ENCODE measurements around the gene CATSPERZ. TPM values are rescaled to one million over a fixed set of nuclear protein-coding genes. Genes with fewer than 3 reads are reported as not detected.

Gene CATSPERZ
- polyA plus RNA-seq (ENCODE audit: insufficient read length in 3 of 3): not detected
- long read RNA-seq, donor 1, partial matches to known transcripts: 0 of 1 reads
- long read RNA-seq, donor 1, other reads (novel, unspliced or antisense): 0 of 1 reads
- long read RNA-seq, donor 2: 0 reads
- long read RNA-seq, donor 3: 0 reads
- long read RNA-seq, donor 4: 0 reads
- long read RNA-seq, donor 5: 0 reads
- long read RNA-seq, donor 6: 0 reads
- long read RNA-seq, donor 7: 0 reads
- long read RNA-seq, donor 8: 0 reads
- long read RNA-seq, donor 9: 0 reads
- long read RNA-seq, donor 10: 0 reads
- long read RNA-seq, donor 11: 0 reads
- long read RNA-seq, donor 12: 0 reads
- long read RNA-seq, donor 13: 0 reads
- long read RNA-seq, donor 14: 0 reads
- long read RNA-seq, donor 15: 0 reads
- long read RNA-seq, donor 16: 0 reads

GRCh38 chr11:64299847-64300648 is at the start of gene CATSPERZ:
Gene CATSPERZ (plus strand): TSS chr11:64300358. CDS start chr11:64300411, 53 bp downstream.
- DNase-seq: no peak

- DNase-seq: no peak
These were observed 49.6 kb upstream of the CATSPERZ start for GRCh38 chr11:64250415-64251015.

DNA sequence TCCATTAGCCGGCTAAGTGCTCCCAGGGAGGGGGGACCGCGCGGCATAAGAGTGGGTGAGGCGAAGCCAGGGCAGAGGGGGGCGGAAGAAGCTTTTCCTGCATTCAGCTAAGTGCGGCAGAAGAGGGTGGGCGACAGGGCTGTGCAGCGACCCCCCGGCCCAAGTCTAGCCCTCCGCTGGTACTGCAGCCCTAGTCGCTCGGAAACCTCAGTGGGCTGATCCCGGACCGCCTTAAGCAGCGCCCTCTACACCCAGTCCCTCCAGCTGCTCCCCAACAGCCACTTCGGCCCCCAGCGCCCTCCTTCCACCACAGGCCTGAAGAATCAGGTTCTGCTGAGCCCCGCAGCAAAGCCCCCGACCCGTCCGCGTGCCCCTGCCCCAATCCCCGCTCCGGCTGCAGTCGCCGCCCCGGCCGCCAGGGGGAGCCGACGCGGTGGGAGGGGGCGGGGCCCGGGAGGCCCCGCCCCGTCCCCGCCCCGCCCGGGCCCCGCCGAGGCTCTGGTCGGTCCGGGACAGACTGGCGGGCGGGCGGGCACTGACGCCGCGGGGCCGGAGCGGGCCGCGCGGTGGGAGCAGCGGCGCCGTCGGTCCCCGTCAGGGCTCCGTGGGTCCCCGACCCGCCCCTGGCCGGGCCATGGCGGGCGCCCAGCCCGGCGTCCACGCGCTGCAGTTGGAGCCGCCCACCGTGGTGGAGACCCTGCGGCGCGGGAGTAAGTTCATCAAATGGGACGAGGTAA is 49.0 kb upstream of the CATSPERZ start, which contains the start of gene PLCB3:
Gene PLCB3, plus strand, starts transcription at position 515 of the 737 bp plus-strand sequence. Its CDS starts 120 bp downstream, at position 635.
- peak; percentile 29 for DNase-seq

DNA sequence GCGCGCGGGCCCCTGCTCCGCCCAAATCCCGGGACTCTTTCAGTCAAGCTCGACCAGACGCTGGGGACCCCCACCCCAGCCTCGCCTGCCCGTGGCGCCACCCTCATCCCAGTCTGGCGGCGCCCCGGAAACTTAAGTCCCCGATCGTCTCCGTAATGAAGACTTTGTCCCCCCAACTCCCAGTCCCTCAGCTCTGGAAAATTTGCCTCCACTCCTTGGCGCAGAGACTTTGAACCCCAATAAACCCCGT is 48.5 kb upstream of the CATSPERZ start:
- DNase-seq: no peak

- DNase-seq: no peak
These were observed 47.9 kb upstream of the CATSPERZ start for GRCh38 chr11:64252003-64252872.

GRCh38 chr11:64253043-64253442 is 47.1 kb upstream of the CATSPERZ start:
- DNase-seq: no peak

GRCh38 chr11:64253481-64253880 is 46.7 kb upstream of the CATSPERZ start:
- DNase-seq: no peak

DNA sequence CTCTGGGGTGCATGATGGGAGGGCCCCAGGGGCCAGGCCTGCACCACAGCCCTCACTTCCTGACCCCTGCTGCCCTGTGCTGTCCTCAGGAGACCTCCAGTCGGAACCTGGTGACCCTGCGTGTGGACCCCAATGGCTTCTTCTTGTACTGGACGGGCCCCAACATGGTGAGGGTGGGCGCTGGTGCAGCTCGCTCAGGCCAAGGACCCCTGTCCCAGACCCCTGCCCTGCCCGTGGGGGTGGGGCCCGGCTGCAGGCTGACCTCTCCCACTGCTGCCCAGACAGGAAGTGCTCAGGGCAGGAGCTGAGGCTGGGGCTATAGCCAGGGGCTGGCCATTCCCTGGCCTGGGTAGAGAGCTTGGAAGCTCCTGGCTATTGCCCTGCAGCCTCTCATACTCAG is 45.8 kb upstream of the CATSPERZ start:
- DNase-seq: no peak

- DNase-seq: no peak
These were observed 44.7 kb upstream of the CATSPERZ start for GRCh38 chr11:64255135-64256128.

- DNase-seq: no peak
These were observed 43.9 kb upstream of the CATSPERZ start for GRCh38 chr11:64256300-64256699.

GRCh38 chr11:64258356-64258755 is 41.8 kb upstream of the CATSPERZ start:
- DNase-seq: no peak

- DNase-seq: no peak
These were observed 41.1 kb upstream of the CATSPERZ start for GRCh38 chr11:64258946-64259532.

- DNase-seq: no peak
These were observed 40.6 kb upstream of the CATSPERZ start for GRCh38 chr11:64259533-64260067.

DNA sequence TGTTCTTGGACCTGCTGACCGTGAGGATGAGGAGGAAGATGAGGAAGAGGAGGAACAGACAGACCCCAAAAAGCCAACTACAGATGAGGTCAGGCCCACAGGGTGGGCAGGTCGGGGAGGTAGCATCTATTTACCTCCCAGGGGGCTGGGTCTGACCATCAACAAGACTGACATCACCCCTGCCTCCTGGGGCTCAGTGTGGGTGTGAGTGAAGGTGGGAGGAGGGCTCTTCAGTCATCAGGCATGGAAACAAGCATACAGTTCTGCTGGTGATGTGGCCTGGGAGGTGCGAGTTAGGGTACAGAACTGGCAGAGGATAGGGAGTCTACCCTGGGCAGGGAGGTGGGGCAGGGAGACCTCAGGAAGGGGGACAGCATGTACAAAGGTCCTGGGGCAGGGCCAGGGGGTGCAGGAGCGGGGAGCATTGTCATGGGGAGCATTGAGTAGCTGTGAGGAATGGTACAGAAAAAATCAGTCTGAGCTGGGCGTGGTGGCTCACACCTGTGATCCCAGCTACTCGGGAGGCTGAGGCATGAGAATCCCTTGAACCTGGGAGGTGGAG is 39.9 kb upstream of the CATSPERZ start:
- no peak for DNase-seq

DNA sequence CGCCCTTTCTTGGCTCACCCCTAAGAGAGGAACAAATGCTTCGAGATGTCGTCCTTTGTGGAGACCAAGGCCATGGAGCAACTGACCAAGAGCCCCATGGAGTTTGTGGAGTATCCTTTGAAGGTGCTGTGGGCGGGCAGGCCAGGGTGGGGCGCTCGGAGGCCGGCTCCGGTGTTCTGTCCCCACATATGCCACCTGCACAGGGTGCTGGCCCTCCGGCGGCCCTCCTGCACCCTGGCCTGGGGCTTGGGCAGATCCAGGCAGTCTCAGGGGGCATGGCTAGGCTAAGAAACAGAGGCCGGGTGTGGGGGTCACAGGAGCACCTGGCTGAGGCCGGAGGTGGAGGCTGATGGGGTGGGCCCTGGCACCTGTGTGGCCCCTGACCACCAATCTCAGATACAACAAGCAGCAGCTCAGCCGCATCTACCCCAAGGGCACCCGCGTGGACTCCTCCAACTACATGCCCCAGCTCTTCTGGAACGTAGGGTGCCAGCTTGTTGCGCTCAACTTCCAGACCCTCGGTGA is 38.5 kb upstream of the CATSPERZ start:
- DNase-seq: no peak

GRCh38 chr11:64262271-64263002 is 37.7 kb upstream of the CATSPERZ start:
- no peak for DNase-seq
